Ectodermal cell (in vitro differentiated cells): ENCODE results near the gene NUFIP1.

Experiments
- H3K27ac ChIP-seq: 2 replicates; pipeline ENCODE4 v1.7.0; 2013; ENCODE audit warnings: mild to moderate bottlenecking, low read depth, low read length; ENCODE audit not compliant: insufficient read depth, poor library complexity, severe bottlenecking
- H3K27me3 ChIP-seq: 2 replicates; pipeline ENCODE4 v1.7.0; 2013; ENCODE audit warnings: mild to moderate bottlenecking, low read length; ENCODE audit not compliant: insufficient read depth, control insufficient read depth, poor library complexity, severe bottlenecking
- H3K36me3 ChIP-seq: one replicate; pipeline ENCODE4 v1.7.0; 2013; ENCODE audit warnings: low read length; ENCODE audit not compliant: control insufficient read depth, insufficient read depth
- H3K4me1 ChIP-seq: one replicate; pipeline ENCODE4 v1.7.0; 2013; ENCODE audit warnings: low read length; ENCODE audit not compliant: control insufficient read depth, insufficient read depth
- H3K4me3 ChIP-seq: 2 replicates; pipeline ENCODE4 v1.7.0; 2013; ENCODE audit warnings: low read depth, low read length, control low read depth; ENCODE audit not compliant: insufficient read depth
- H3K9me3 ChIP-seq: 2 replicates; pipeline ENCODE4 v1.7.0; 2013; ENCODE audit warnings: mild to moderate bottlenecking, low read length, moderate library complexity; ENCODE audit not compliant: control insufficient read depth
- WGBS, 2 experiments: methylation state at CpG; one replicate each; pipeline ENCODE4 v1.1.7; 2013; ENCODE audit warnings: missing lambda C conversion rate in 2 of 2; 5-methylcytosine and 5-hydroxymethylcytosine counted together

NUFIP1 gene

GRCh38 chr13:45007225-45007624 is 18.0 kb upstream of the NUFIP1 start:
- H3K27ac ChIP-seq: no peak overlapping the region
- no peak overlapping the region for H3K4me3 ChIP-seq
- H3K27me3 ChIP-seq: no peaks in the 10 kb centered on the region
- peaks cover 23% of the 10 kb centered on the region for H3K36me3 ChIP-seq
- H3K9me3 ChIP-seq: no peaks in the 10 kb centered on the region
- H3K4me1 ChIP-seq: no peaks in the 10 kb centered on the region

GRCh38 chr13:45004096-45004495 is 14.8 kb upstream of the NUFIP1 start:
- Histone ChIP-seq H3K27me3 (no peaks in the 10 kb centered on the region), H3K9me3 (no peaks in the 10 kb centered on the region), H3K4me1 (no peaks in the 10 kb centered on the region), H3K4me3 (no peak overlapping the region), H3K27ac (no peak overlapping the region), H3K36me3 (peaks cover 15% of the 10 kb centered on the region)
- 90 to 97% methylated on average over 2 of the region's 2 CpGs for WGBS, 2 experiments

DNA sequence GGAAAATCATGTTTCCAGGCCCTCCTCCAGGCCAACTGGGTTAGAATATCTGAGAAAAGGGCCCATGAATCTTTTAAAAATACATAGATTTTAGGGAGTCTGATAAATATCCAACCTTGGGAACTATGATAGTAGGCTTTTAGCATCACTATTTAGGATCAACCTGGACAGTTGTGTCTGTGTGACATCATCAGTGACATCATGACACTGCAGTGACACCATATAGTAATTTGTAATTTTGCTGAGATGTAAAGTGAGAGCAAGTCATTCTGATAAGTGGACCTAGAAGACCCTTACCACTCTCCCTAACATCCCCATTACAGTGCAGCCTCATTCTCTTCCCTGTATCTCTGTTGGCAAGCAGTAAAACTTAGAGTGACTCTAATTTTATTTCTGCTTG is 14.1 kb upstream of the NUFIP1 start:
- Histone ChIP-seq H3K4me1 (no peaks in the 10 kb centered on the region), H3K4me3 (no peak overlapping the region), H3K27me3 (no peaks in the 10 kb centered on the region), H3K36me3 (peaks cover 15% of the 10 kb centered on the region), H3K9me3 (no peaks in the 10 kb centered on the region), H3K27ac (no peak overlapping the region)

DNA sequence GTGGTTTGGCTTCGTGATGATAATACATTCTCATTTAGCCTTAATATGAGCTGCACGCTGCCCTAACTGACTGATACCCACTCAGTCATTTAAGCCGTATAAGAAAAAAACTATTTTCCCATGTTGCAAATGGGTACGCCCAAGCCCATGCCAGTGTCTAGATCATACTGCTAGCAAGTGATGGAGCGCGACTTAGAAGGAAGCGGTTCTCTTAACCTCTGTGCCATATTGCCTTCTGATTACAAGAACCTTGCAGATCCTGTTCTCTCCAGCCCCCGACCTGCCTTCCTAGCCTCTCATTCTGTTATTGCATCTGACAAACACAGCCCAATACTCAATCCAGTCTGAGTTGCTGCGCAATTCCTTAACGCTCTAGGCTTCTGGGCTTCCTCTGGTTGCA is 670 bp upstream of the NUFIP1 start:
- Histone ChIP-seq H3K27ac (no peak overlapping the region), H3K27me3 (no peaks in the 10 kb centered on the region), H3K9me3 (no peaks in the 10 kb centered on the region), H3K36me3 (peaks cover 4% of the 10 kb centered on the region), H3K4me1 (peaks cover 10% of the 10 kb centered on the region), H3K4me3 (peak overlapping the region; percentile 93)
- 20 to 21% methylated on average over 10 of the region's 10 CpGs for WGBS, 2 experiments

- H3K27ac ChIP-seq: no peak overlapping the region
- H3K4me1 ChIP-seq: no peaks in the 10 kb centered on the region
- H3K27me3 ChIP-seq: no peaks in the 10 kb centered on the region
- 91 to 100% methylated on average over 1 of the region's 1 CpG for WGBS, 2 experiments
- peaks cover 4% of the 10 kb centered on the region for H3K36me3 ChIP-seq
- no peak overlapping the region for H3K4me3 ChIP-seq
- H3K9me3 ChIP-seq: no peaks in the 10 kb centered on the region
Measured at GRCh38 chr13:44978328-44978727, 10.9 kb downstream of the NUFIP1 start.

DNA sequence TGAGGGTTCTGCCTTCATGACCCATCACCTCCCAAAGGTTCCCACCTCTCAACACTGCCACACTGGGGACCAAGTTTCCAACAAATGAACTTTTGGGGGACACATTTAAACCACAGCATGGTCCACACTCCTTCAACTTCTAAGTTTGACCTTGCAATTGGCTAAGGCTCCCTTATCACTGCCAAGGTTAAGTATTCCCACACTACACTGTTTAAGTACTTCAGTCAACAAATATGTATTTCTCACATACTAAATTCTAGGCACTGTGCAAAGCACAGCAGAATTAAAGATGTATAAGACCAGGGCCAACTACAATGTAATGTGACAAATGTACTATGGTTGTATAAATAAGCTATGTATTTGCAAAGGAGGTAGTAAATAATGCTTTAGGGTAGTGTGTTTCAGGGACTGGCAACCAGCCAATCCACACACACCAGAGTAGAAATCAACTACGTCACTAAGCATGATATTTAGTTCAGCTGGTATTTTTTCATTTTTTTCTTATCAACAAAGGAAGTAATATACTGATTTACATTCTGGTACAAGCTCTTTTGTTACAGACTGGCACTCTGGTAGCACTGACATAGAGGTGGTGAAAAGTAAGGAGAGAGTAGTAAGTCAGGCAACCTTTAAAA is 12.2 kb downstream of the NUFIP1 start:
- Histone ChIP-seq H3K27ac (no peak overlapping the region), H3K4me3 (no peak overlapping the region), H3K4me1 (no peaks in the 10 kb centered on the region), H3K9me3 (no peaks in the 10 kb centered on the region), H3K27me3 (no peaks in the 10 kb centered on the region), H3K36me3 (peaks cover 4% of the 10 kb centered on the region)
- 100% methylated on average over 1 of the region's 1 CpG; no CpG with 5 or more reads in 1 of the 2 experiments for WGBS, 2 experiments

GRCh38 chr13:44976196-44976595 is 13.1 kb downstream of the NUFIP1 start:
- 93 to 96% methylated on average over 2 to 3 of the region's 3 CpGs for WGBS, 2 experiments
- Histone ChIP-seq H3K36me3 (peaks cover 4% of the 10 kb centered on the region), H3K4me1 (no peaks in the 10 kb centered on the region), H3K4me3 (no peak overlapping the region), H3K9me3 (no peaks in the 10 kb centered on the region), H3K27me3 (no peaks in the 10 kb centered on the region), H3K27ac (no peak overlapping the region)

- Histone ChIP-seq H3K4me1 (no peaks in the 10 kb centered on the region), H3K9me3 (no peaks in the 10 kb centered on the region), H3K27ac (no peak overlapping the region), H3K27me3 (no peaks in the 10 kb centered on the region), H3K36me3 (peaks cover 4% of the 10 kb centered on the region), H3K4me3 (no peak overlapping the region)
- 94 to 95% methylated on average over 9 of the region's 9 CpGs for WGBS, 2 experiments
Measured at GRCh38 chr13:44974056-44974793, 15.0 kb downstream of the NUFIP1 start.

DNA sequence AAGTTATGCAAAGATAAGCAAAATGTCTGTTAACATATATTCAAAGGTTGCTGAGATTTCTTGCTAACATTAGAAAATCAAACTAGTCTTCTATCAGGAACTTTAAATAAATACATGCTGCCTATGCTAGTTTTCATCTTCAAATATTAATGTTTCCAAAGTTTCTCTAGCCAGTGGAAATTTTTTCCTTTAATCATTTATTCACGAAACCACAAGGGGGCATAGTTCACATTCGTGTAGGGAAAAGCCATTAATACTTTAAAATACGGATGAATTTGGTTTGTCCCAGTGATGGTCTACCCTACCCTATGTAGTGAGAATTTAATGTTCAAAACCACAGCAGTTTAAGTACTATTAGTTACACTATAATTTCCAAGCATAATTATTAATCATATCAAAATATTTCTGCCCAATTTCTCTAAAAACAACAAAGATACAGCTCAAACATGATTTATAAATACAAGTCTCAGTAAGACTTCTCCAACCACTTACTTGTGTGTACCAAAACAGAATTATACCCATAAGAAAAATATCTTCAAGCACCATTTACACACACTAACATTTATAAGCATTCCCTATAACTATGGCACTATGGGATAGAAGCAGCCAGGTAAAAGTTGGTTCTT is 16.2 kb downstream of the NUFIP1 start:
- Histone ChIP-seq H3K4me1 (no peaks in the 10 kb centered on the region), H3K27ac (no peak overlapping the region), H3K36me3 (peaks cover 4% of the 10 kb centered on the region), H3K4me3 (no peak overlapping the region), H3K27me3 (no peaks in the 10 kb centered on the region), H3K9me3 (no peaks in the 10 kb centered on the region)
- 32 to 45% methylated on average over 3 of the region's 3 CpGs for WGBS, 2 experiments
